Measurements from ENCODE around the gene KIF1B.

KIF1B gene

GRCh38 chr1:10430216-10431069 lies 220.1 kb downstream of the KIF1B start, which contains the start of gene CENPS:
Gene CENPS (plus strand): TSS chr1:10430433. CDS start chr1:10430518, 85 bp downstream.
- peak; percentile 58 for TF ChIP-seq PAX5 (IDR thresholded peaks at IDR 0.05; ENCODE audit: insufficient read depth, low read length, severe bottlenecking)
- no peak; the same call in none of the 2 replicates for TF ChIP-seq POLR2A (IDR thresholded peaks at IDR 0.05; ENCODE audit: low read depth, low read length)
- no peak for TF ChIP-seq POLR2AphosphoS5 (IDR thresholded peaks at IDR 0.05; ENCODE audit: low read depth, low read length)
- TF ChIP-seq POU2F2 (IDR thresholded peaks at IDR 0.05; ENCODE audit: low read depth, low read length), result peak; percentile 41; the same call in 1 of the 2 replicates
- peak; percentile 65 for TF ChIP-seq SPI1 (IDR thresholded peaks at IDR 0.05; ENCODE audit: low read depth, low read length)
- TF ChIP-seq TAF1 (IDR thresholded peaks at IDR 0.05; ENCODE audit: low read depth, low read length), result 0 out of 2 replicates have a peak, but pooled peaks have one; percentile 25
- FAIRE-seq (peak; percentile 93), DNase-seq (ENCODE audit: insufficient read length, low spot score) (peak; percentile 97)
